Activated CD4-positive, alpha-beta T cell treated with anti-CD3 and anti-CD28 coated beads, Interleukin-2, amount 50 U/mL, for 4 hours (primary cell): ENCODE measurements around the gene TPPP3.

Experiments
- DNase-seq, 2 experiments: peaks; one replicate each; pipeline ENCODE4 v3.0.0-alpha.2; 2020

The TPPP3 gene

GRCh38 chr16:67393111-67393787 lies at the start of gene TPPP3:
Gene TPPP3 (minus strand): TSS chr16:67393498. CDS start chr16:67391111, 2,387 bp downstream.
- DNase-seq, result no peak

- DNase-seq, result no peak
These were observed 49.4 kb upstream of the TPPP3 start for GRCh38 chr16:67442581-67443255.

- DNase-seq, result no peak
These were observed 48.6 kb upstream of the TPPP3 start for GRCh38 chr16:67441907-67442306.

GRCh38 chr16:67441271-67441753 lies 48.0 kb upstream of the TPPP3 start:
- no peak for DNase-seq

GRCh38 chr16:67438824-67439393 lies 45.6 kb upstream of the TPPP3 start:
- DNase-seq, result no peak

GRCh38 chr16:67438098-67438791 lies 44.9 kb upstream of the TPPP3 start:
- DNase-seq, result no peak

- DNase-seq, result no peak
These were observed 44.2 kb upstream of the TPPP3 start for GRCh38 chr16:67437513-67437912.

- no peak for DNase-seq
These were observed 43.4 kb upstream of the TPPP3 start for GRCh38 chr16:67436640-67437193.

GRCh38 chr16:67435758-67436164 lies 42.5 kb upstream of the TPPP3 start:
- DNase-seq, result no peak

- no peak for DNase-seq
These were observed 39.9 kb upstream of the TPPP3 start for GRCh38 chr16:67433131-67433719.

- no peak for DNase-seq
These were observed 39.2 kb upstream of the TPPP3 start for GRCh38 chr16:67432506-67432890.

GRCh38 chr16:67431775-67432505 lies 38.6 kb upstream of the TPPP3 start:
- DNase-seq, result no peak

- DNase-seq, result peak in 1 of 2 experiments; percentile 8
These were observed 37.9 kb upstream of the TPPP3 start, which contains the start of gene HSD11B2 for GRCh38 chr16:67430977-67431774. Gene HSD11B2 (plus strand): TSS chr16:67431121. CDS start chr16:67431249, 128 bp downstream.

- peak; percentile 17 to 30 for DNase-seq
These were observed 37.2 kb upstream of the TPPP3 start for GRCh38 chr16:67430504-67430976.

- no peak for DNase-seq
These were observed 36.7 kb upstream of the TPPP3 start for GRCh38 chr16:67429799-67430503.

GRCh38 chr16:67429053-67429798 lies 35.9 kb upstream of the TPPP3 start:
- no peak for DNase-seq

- DNase-seq, result peak; percentile 42 to 45
These were observed 34.9 kb upstream of the TPPP3 start for GRCh38 chr16:67428146-67428731.

- no peak for DNase-seq
These were observed 33.7 kb upstream of the TPPP3 start for GRCh38 chr16:67426950-67427349.

- no peak for DNase-seq
These were observed 32.7 kb upstream of the TPPP3 start for GRCh38 chr16:67426022-67426421.
